ENCODE measurements around the gene CLSTN1. TPM values are rescaled to one million over a fixed set of nuclear protein-coding genes. Genes with fewer than 3 reads are reported as not detected.
"Not testable (repeated sequence)": the region's sequence is repeated elsewhere in the genome, so short reads cannot be mapped to it uniquely, and the experiment has no call there.

The CLSTN1 gene
- total and polyA plus RNA-seq, 10 of the 15 experiments (the other 5 are each of a cell fraction or from before 2014, with no cell fraction given) = 2.7 to 64.4 (median 23.2) TPM

GRCh38 chr1:9763914-9764313 is 59.9 kb downstream of the CLSTN1 start (continued):
- TF ChIP-seq NFYB (IDR thresholded peaks at IDR 0.05; ENCODE audit: insufficient read depth, low read depth, low read length) (no peak), BCL11A (IDR thresholded peaks at IDR 0.05; ENCODE audit: low read depth, low read length) (no peak), BHLHE40 (IDR thresholded peaks at IDR 0.05; ENCODE audit: borderline replicate concordance in 1 of 2, low read depth in 2 of 2, low read length in 1 of 2) (no peak), PKNOX1 (IDR thresholded peaks at IDR 0.05) (no peak)

GRCh38 chr1:9762446-9762845 is 61.3 kb downstream of the CLSTN1 start:
- not testable (repeated sequence) for H3K4me3 ChIP-seq, FAIRE-seq

GRCh38 chr1:9761855-9762254 is 61.9 kb downstream of the CLSTN1 start:
- Histone ChIP-seq H3K9ac (ENCODE audit: control insufficient read depth, insufficient read depth, low read length) (no peak overlapping the region), H3K9me3 (replicated peaks; ENCODE audit: control insufficient read depth, insufficient read depth, low read length) (no peaks in the 10 kb centered on the region), H2AFZ (ENCODE audit: control insufficient read depth, low read depth, low read length) (no peak overlapping the region), H3K4me1 (ENCODE audit: control insufficient read depth, insufficient read depth, low read length) (no peaks in the 10 kb centered on the region), H3K27ac (ENCODE audit: control insufficient read depth, insufficient read depth) (no peak overlapping the region), H4K20me1 (ENCODE audit: control insufficient read depth, insufficient read depth) (no peaks in the 10 kb centered on the region), H3K79me2 (ENCODE audit: control insufficient read depth, insufficient read depth, low read length) (no peaks in the 10 kb centered on the region; the same call in 1 of the 2 replicates), H3K36me3 (ENCODE audit: control insufficient read depth in 2 of 2, insufficient read depth in 2 of 2, low read length in 1 of 2) (peaks cover 2% of the 10 kb centered on the region in 2 experiments; a peak in 2 of 4 replicates), H3K4me3 (no peak overlapping the region), H3K27me3 (replicated peaks in 1 of 2; ENCODE audit: control insufficient read depth in 2 of 2, insufficient read depth in 2 of 2, low read length in 1 of 2) (no peaks in the 10 kb centered on the region), H3K4me2 (ENCODE audit: control insufficient read depth, insufficient read depth) (no peak overlapping the region)
- in situ Hi-C loops (cut with MboI) = no loop called here
- no peak for ATAC-seq
- CTCF ChIA-PET = no interaction called here
- SMC1A ChIA-PET (ENCODE audit: uncharacterized antibody, unreplicated experiment) = no interaction called here
- RAD21 ChIA-PET (ENCODE audit: unreplicated experiment) = no interaction called here
- no TSS peak for BruUV-seq (replicated peaks)
- no peak for FAIRE-seq
- POLR2A ChIA-PET = no interaction called here
- DNase-seq (ENCODE audit: low read depth, low spot score) = no peak
- TF ChIP-seq CBX3 (IDR thresholded peaks at IDR 0.05; ENCODE audit: borderline replicate concordance, low read depth) (no peak), BCL3 (IDR thresholded peaks at IDR 0.05; ENCODE audit: borderline replicate concordance, insufficient read depth, low read depth, low read length, poor library complexity, severe bottlenecking) (no peak), RELA (IDR thresholded peaks at IDR 0.05; ENCODE audit: borderline replicate concordance, partially characterized antibody) (no peak), ZNF274 (IDR thresholded peaks at IDR 0.05; ENCODE audit: insufficient read depth, insufficient read length) (no peak), CREB1 (IDR thresholded peaks at IDR 0.05; ENCODE audit: low read depth) (no peak), IKZF1 (conservative IDR thresholded peaks at IDR 0.05) (no peak), NR2C2 (IDR thresholded peaks at IDR 0.05; ENCODE audit: borderline replicate concordance, control insufficient read depth, insufficient read length, low read depth) (no peak)
- WGBS (ENCODE audit: insufficient coverage, insufficient replicate concordance, low lambda C conversion rate, missing lambda C conversion rate) = 96% methylated on average over 9 of the region's 9 CpGs
- intact Hi-C loops (cut with micrococcal nuclease; ENCODE audit: unreplicated experiment) = no loop called here

More at GRCh38 chr1:9762446-9762845, 61.3 kb downstream of the CLSTN1 start:
- H3K27ac ChIP-seq (ENCODE audit: control insufficient read depth, insufficient read depth); H3K4me2 ChIP-seq (ENCODE audit: control insufficient read depth, insufficient read depth); ATAC-seq; H2AFZ ChIP-seq (ENCODE audit: control insufficient read depth, low read depth, low read length); BruUV-seq (replicated peaks); H3K9me3 ChIP-seq (replicated peaks; ENCODE audit: control insufficient read depth, insufficient read depth, low read length); DNase-seq (ENCODE audit: low read depth, low spot score); H3K79me2 ChIP-seq (ENCODE audit: control insufficient read depth, insufficient read depth, low read length); POLR2A ChIA-PET; H3K36me3 ChIP-seq (ENCODE audit: control insufficient read depth in 2 of 2, insufficient read depth in 2 of 2, low read length in 1 of 2); H3K4me1 ChIP-seq (ENCODE audit: control insufficient read depth, insufficient read depth, low read length); RAD21 ChIA-PET (ENCODE audit: unreplicated experiment); H4K20me1 ChIP-seq (ENCODE audit: control insufficient read depth, insufficient read depth); H3K9ac ChIP-seq (ENCODE audit: control insufficient read depth, insufficient read depth, low read length); CTCF ChIA-PET; H3K27me3 ChIP-seq (replicated peaks in 1 of 2; ENCODE audit: control insufficient read depth in 2 of 2, insufficient read depth in 2 of 2, low read length in 1 of 2); intact Hi-C loops (cut with micrococcal nuclease; ENCODE audit: unreplicated experiment); in situ Hi-C loops (cut with MboI); SMC1A ChIA-PET (ENCODE audit: uncharacterized antibody, unreplicated experiment): not testable (repeated sequence)
- 94% methylated on average over 24 of the region's 25 CpGs for WGBS (ENCODE audit: insufficient coverage, insufficient replicate concordance, low lambda C conversion rate, missing lambda C conversion rate)
